Activated T-helper 1 cell treated with anti-CD3 and anti-CD28 coated beads, Interleukin-12 subunit alpha, Interleukin-12 subunit beta, Interleukin-2, Interleukin-4 antibody, amounts not matched to agents 30 ng/mL and 10 ng/mL and 1 ng/mL, durations not matched to agents 14 hours and 24 hours and 36 hours (primary cell): ENCODE measurements around the gene TRPT1. TPM values are rescaled to one million over a fixed set of nuclear protein-coding genes. Genes with fewer than 3 reads are reported as not detected.

ENCODE experiments used
- DNase-seq: peaks from one replicate; pipeline ENCODE4 v3.0.0; 2021; ENCODE audit warnings: low spot score
- H3K27ac Mint-ChIP-seq: one replicate; pipeline ENCODE4 v1.8.0; 2021; ENCODE audit warnings: mild to moderate bottlenecking, mixed read lengths
- H3K27me3 Mint-ChIP-seq: one replicate; pipeline ENCODE4 v1.8.0; 2022; ENCODE audit warnings: mild to moderate bottlenecking, moderate library complexity, mixed read lengths; ENCODE audit not compliant: insufficient read depth
- H3K36me3 Mint-ChIP-seq: one replicate; pipeline ENCODE4 v1.8.0; 2021; ENCODE audit warnings: low read depth, mixed read lengths
- H3K4me1 Mint-ChIP-seq: one replicate; pipeline ENCODE4 v1.8.0; 2021; ENCODE audit warnings: low read depth, mixed read lengths
- H3K4me3 Mint-ChIP-seq: one replicate; pipeline ENCODE4 v1.8.0; 2021; ENCODE audit warnings: mild to moderate bottlenecking, moderate library complexity, mixed read lengths
- H3K9me3 Mint-ChIP-seq: one replicate; pipeline ENCODE4 v1.8.0; 2021; ENCODE audit warnings: mixed read lengths
- intact Hi-C: fragments of 100-400 bp; cut with micrococcal nuclease; formaldehyde crosslinking; loops from one replicate; pipeline ENCODE4 v1.15.1; 2024
- total RNA-seq: library from RNA; stranded (reverse); gene quantifications from 2 replicates; pipeline ENCODE4 v1.2.3, GENCODE V29; 2022

The TRPT1 gene, protein sequence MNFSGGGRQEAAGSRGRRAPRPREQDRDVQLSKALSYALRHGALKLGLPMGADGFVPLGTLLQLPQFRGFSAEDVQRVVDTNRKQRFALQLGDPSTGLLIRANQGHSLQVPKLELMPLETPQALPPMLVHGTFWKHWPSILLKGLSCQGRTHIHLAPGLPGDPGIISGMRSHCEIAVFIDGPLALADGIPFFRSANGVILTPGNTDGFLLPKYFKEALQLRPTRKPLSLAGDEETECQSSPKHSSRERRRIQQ
- total RNA-seq: 30.3 and 35.5 TPM in 2 replicates

DNA sequence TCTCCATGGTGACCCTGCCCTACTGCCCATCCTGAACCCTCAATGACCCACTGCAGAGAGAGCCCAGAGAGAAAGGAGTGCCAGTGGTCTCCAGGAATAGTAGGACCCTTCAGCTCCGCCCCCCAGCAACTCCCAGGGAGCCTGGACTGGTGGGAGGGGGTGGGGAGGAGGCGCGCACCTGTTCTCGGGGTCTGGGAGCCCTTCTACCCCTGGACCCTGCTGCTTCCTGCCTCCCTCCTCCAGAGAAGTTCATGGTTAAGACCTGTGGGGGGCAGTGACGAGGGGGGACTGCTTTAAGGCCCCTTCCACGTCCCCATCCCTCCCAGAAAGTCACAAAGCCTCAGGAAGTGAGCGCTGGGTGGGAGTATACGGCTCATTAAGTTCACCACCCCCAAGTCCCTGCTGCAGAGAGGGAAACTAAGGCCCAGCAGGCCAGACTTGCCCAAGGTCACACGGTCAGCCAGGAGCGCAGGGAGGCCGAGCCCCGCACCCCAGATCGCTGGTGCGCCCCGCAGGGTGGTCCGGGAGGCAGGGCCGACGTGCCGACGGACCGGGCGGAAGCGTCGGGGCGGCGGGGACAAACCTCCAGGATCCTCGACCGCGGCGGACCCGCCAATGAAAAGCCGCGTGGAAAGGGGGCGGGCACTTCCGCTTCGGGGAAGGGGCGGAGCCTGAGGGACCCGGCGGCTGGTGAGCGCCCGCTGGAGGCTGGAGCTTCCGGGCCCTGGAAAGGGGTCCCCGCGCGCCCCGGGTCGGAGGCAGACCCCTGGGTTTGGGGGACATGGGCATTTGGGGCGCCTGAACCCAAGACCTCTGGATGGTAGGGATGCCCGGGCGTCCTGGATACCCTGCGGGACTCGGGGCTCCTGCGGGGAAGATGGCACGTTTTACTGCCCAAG is at the start of gene TRPT1, which contains the start of gene NUDT22:
Gene TRPT1, minus strand, starts transcription at position 579 of the 899 bp plus-strand sequence. Its CDS starts 326 bp downstream, at position 253.
Gene NUDT22, plus strand, starts transcription at position 667 of the 899 bp plus-strand sequence. CDS start 379 bp downstream, outside the sequence.
- H3K4me1 Mint-ChIP-seq: peaks cover 27% of the 10 kb centered on the region

DNA sequence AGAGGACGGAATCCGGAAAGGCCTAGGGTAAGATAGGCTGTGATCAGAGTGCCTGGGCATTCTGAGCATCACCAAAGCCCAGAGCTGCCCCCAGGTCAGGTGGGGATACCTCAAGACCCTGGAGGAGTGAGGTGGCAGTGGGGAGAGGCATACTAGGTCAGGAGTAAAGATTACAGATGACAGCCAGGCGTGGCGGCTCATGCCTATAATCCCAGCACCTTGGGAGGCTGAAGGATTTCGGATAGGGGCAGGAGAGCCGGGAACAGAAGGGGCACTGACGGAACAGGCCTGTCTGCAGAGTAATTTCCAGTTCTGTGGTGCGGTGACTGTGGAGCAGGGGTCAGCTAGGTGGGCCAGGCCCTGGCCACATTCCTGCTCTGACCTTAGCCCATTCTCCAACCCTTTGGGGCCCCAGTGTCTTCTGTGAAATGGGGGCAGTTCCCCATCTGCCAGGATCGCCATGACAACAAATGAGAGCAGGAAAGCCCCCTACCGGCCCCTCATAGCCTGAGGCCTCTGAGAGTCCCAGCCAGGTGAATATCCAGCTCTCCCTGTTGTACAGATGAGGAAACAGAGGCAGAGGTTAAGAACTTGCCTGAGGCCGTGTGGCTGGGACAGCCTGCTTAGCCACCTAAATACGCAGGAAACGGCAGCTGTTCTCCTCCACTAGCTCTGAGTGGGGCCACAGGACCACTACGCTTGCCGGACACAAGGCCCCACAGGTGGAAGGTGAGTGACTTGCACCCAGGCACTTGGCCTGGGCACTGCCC is 49.2 kb upstream of the TRPT1 start:
- Mint-ChIP-seq H3K27me3 (no peaks in the 10 kb centered on the region), H3K9me3 (no peaks in the 10 kb centered on the region), H3K4me3 (no peak overlapping the region), H3K27ac (no peak overlapping the region), H3K4me1 (peaks cover 13% of the 10 kb centered on the region), H3K36me3 (peaks cover 5% of the 10 kb centered on the region)
- DNase-seq: no peak
- intact Hi-C loops: no loop called here

More for the DNA sequence above, at the start of gene TRPT1, which contains the start of gene NUDT22:
- peaks cover 11% of the 10 kb centered on the region for H3K36me3 Mint-ChIP-seq
- no peaks in the 10 kb centered on the region for H3K9me3 Mint-ChIP-seq
- H3K4me3 Mint-ChIP-seq: peak within 1 kb of the TSS; percentile 87
- intact Hi-C loops: loop anchor here (1.0 kb wide), 5 partner anchors 8 to 58 kb away; partner anchors contain the start of genes BAD, FKBP2, PLCB3 and VEGFB
- peak within 1 kb of the TSS; percentile 80 for H3K27ac Mint-ChIP-seq
- DNase-seq: peak; percentile 92
- no peaks in the 10 kb centered on the region for H3K27me3 Mint-ChIP-seq

DNA sequence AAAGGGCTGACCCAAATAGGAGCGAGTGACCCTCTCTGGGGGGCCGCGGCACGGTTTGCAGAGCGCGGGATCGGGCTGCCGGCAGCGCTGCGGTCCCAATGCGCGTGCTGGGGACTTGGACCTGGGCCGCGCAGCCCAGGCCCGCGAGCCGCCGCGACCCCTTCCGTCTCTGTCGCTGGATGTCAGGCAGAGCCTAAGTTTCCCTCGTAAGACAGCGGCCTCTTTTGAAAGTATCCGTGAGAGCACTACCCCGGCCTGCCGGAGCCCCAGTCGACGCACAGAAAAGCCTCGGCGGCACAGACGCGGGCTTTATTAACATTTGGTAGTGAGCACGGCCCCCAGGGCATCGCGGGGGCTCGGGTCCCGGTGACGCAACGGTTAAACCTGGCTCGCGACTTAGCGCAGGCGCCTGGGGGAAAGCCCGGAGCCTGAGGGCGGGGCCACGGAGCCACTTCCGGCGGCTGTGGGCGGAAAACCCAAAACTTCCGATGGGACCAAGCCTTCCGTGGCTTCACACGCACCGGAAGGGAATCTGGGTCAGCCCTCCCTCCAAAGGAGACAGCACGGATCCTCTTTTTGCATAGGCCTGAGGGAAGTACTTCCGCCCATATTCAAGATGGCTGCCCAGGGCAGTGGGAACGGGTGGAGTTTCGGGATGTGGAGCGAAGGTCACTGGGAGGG is 43.7 kb upstream of the TRPT1 start:
- DNase-seq: peak; percentile 98
- H3K27ac Mint-ChIP-seq: peak overlapping the region; percentile 97
- peaks cover 31% of the 10 kb centered on the region for H3K4me1 Mint-ChIP-seq
- H3K9me3 Mint-ChIP-seq: no peaks in the 10 kb centered on the region
- peaks cover 11% of the 10 kb centered on the region for H3K36me3 Mint-ChIP-seq
- H3K4me3 Mint-ChIP-seq: peak overlapping the region; percentile 89
- intact Hi-C loops: loop anchor here (1.0 kb wide), 9 partner anchors 16 to 82 kb away; partner anchors contain the start of genes DNAJC4, ESRRA, FERMT3 and FKBP2
- H3K27me3 Mint-ChIP-seq: no peaks in the 10 kb centered on the region

DNA sequence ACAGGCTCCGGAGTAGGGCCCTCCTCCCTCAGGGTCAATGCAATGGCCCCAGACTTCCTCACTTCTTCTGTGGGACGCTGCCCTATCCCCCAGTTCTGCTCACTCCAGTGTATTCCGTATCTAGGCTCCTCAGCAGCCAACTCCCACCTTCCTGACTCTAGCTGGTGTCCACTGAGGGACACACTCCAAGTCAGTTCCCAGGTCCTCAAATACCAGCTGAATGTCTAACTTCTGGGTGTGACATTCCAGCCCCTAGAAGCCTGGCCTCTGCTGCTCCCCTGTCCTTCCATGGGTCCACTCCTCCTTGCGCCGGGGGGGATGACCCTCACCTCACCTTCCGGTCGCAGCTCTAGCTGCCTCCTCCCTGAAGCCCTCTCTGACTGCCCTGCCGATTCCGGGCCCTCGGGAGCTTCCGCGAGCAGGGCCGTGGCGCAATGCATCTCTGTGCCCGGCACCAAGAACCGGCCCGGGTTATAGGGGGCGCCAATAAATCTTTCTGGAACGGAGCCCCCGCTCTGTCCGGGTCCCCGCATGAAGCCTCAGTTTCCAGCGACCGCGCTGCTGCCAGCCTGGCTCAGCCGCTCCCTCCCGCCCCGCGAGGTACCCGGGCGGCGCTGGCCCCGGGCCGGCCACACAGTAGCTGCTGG is 43.0 kb upstream of the TRPT1 start:
- Mint-ChIP-seq H3K27ac (peak overlapping the region; percentile 97), H3K36me3 (peaks cover 11% of the 10 kb centered on the region), H3K9me3 (no peaks in the 10 kb centered on the region), H3K4me1 (peaks cover 31% of the 10 kb centered on the region), H3K27me3 (no peaks in the 10 kb centered on the region), H3K4me3 (peak overlapping the region; percentile 89)
- intact Hi-C loops: loop anchor here (1.0 kb wide), 4 partner anchors 18 to 82 kb away; partner anchors contain the start of genes FERMT3, PLCB3 and PPP1R14B
- DNase-seq: peak; percentile 55

DNA sequence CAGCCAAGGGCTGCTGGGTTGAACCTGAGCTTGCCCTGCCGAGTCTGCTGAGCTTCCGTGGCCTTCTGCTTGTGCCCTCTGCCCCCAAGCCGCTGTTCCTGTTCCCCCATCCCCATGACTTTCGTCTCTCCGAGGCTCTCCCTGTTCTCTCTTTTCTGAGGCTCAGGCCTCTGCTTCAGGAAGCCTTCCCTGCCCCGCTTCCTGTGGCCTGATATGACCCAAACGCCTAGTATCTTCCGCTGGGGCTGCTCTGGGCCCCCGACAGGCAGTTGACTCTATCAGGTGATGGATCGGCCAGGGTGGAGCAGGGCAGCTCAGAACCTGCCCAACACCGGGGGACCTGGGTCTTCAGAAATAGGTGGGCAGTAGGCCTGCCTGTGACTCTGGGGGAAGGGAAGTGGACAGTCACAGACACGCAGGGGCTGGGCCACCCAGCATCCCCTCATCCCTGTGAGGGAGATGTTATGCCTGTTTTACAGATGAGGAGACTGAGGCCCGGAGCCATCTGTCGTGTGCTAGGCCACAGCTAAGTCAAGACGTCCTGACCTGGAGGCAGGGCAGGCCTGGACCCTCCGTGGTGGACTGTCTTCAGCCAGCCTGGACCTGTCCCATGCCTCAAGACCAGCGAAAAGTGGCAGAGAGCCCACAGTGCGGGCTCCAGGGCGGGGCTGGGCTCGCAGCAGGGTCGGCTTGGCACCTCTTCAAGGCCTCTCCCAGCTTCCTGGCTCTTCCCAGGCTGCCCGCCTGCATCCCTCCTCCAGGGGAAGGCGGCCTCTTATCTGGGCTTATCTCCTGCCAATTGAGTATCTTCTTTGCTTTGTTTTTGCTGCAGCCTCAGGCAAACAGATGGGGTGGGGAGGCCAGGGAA is 42.3 kb upstream of the TRPT1 start:
- H3K9me3 Mint-ChIP-seq: no peaks in the 10 kb centered on the region
- no peak for DNase-seq
- H3K36me3 Mint-ChIP-seq: peaks cover 11% of the 10 kb centered on the region
- peak overlapping the region; percentile 89 for H3K4me3 Mint-ChIP-seq
- intact Hi-C loops: no loop called here
- H3K27ac Mint-ChIP-seq: peak overlapping the region; percentile 97
- H3K27me3 Mint-ChIP-seq: no peaks in the 10 kb centered on the region
- H3K4me1 Mint-ChIP-seq: peaks cover 31% of the 10 kb centered on the region

DNA sequence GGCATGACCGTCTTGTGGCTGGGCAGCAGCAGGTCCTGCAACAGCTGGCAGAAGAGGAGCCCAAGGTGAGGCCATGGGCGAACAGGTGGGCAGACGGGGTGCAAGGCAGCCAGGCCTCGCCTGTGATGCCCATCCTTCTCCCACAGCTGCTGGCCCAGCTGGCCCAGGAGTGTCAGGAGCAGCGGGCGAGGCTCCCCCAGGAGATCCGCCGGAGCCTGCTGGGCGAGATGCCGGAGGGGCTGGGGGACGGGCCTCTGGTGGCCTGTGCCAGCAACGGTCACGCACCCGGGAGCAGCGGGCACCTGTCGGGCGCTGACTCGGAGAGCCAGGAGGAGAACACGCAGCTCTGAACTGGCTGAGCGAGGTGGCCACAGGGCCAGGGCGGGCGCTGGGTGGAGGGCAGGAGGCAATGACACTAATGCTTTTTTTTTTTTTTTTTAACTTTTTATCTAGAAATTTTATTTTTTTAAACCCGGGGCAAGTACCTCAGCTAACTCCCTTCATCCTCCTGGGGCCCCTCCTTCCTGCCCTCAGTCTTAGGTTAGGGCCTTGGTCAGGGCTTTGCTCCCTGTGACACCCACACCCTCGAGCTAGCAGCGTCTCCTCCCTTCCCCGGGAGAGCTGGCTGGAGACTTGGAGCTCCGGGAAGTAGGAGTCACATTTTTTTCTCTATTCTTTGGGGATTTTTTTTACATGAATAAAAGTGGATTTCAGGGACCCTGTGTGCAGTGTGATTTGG is 41.4 kb upstream of the TRPT1 start:
- peak overlapping the region; percentile 49 for H3K4me3 Mint-ChIP-seq
- intact Hi-C loops: no loop called here
- DNase-seq: no peak
- no peaks in the 10 kb centered on the region for H3K27me3 Mint-ChIP-seq
- peaks cover 28% of the 10 kb centered on the region for H3K4me1 Mint-ChIP-seq
- peaks cover 11% of the 10 kb centered on the region for H3K36me3 Mint-ChIP-seq
- H3K9me3 Mint-ChIP-seq: no peaks in the 10 kb centered on the region
- peak overlapping the region; percentile 51 for H3K27ac Mint-ChIP-seq

DNA sequence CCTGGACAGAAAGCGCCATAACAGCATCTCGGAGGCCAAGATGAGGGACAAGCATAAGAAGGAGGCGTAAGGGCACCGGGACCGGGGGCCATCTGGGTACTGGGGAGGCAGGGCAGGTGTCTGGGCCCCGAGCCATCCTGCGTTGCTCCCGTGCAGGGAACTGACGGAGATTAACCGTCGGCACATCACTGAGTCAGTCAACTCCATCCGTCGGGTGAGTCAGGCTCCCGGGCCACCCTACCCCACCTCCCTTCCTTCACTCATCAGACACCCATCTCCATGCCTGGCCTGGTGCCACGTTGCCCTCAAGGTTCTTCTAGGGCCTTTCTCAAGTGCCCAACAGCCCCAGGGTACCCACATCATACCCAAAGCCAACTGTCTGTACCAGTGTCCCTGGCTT is 40.4 kb upstream of the TRPT1 start:
- H3K4me1 Mint-ChIP-seq: peaks cover 21% of the 10 kb centered on the region
- no peaks in the 10 kb centered on the region for H3K9me3 Mint-ChIP-seq
- H3K4me3 Mint-ChIP-seq: no peak overlapping the region
- DNase-seq: no peak
- peaks cover 11% of the 10 kb centered on the region for H3K36me3 Mint-ChIP-seq
- intact Hi-C loops: no loop called here
- H3K27ac Mint-ChIP-seq: no peak overlapping the region
- no peaks in the 10 kb centered on the region for H3K27me3 Mint-ChIP-seq

DNA sequence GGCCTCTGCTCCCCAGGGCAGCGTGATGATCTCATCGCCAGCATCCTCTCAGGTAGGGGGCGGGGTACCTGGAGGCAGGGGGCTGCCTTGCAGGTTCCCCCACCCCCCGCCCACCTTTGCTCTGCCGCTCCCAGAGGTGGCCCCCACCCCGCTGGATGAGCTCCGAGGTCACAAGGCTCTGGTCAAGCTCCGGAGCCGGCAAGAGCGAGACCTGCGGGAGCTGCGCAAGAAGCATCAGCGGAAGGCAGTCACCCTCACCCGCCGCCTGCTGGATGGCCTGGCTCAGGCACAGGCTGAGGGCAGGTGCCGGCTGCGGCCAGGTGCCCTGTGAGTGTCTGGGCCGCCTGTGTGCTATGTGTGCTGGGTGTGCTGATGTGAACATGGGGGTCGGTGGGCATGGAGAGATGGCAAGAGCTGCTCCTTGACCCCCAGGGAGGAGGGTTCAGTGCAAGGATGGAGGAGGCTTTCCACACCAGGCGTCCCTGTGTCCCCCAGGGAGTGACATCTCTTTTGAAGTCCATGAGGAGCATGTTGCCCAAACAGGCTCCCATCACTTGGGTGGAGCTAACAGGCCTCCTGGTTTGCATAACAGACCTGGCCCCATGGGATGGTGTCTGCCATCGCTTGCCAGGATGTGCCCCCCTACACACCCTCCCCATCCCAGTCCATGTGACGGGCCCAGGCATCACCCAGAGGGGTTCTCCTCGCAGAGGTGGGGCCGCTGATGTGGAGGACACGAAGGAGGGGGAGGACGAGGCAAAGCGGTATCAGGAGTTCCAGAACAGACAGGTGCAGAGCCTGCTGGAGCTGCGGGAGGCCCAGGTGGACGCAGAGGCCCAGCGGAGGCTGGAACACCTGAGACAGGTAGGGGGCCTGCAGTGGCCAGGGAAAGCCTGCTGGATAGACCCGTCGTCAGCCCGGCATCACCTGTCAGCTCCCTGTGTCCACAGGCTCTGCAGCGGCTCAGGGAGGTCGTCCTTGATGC is 39.5 kb upstream of the TRPT1 start:
- Mint-ChIP-seq H3K27ac (no peak overlapping the region), H3K9me3 (no peaks in the 10 kb centered on the region), H3K27me3 (no peaks in the 10 kb centered on the region), H3K36me3 (peaks cover 11% of the 10 kb centered on the region), H3K4me1 (peaks cover 21% of the 10 kb centered on the region), H3K4me3 (no peak overlapping the region)
- DNase-seq: no peak
- intact Hi-C loops: no loop called here

DNA sequence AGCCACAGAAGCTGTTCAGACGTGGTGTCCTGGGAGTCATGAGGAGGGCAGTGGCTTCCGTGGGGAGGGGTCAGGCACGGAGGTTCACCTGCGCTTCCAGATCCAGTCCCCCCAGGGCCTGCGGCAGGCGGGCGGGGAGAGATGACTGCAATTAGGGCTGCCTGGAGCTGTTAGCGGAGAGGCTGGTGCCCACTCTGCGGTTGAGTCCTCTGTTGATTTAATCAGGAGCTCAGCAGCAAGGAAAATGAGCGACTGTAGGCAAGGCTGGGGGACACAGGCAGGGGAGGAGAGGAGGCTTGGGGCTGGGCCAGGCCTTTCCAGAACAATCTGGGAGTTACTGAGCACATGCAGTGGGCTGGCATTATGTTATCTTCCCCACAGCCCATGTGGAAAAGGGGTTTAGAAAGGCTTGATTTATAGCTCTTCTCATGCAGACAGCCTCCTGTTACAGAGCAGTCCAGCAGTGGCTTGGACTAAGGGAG is 38.4 kb upstream of the TRPT1 start:
- intact Hi-C loops: no loop called here
- Mint-ChIP-seq H3K4me1 (peaks cover 25% of the 10 kb centered on the region), H3K4me3 (no peak overlapping the region), H3K36me3 (peaks cover 21% of the 10 kb centered on the region), H3K27me3 (no peaks in the 10 kb centered on the region), H3K27ac (no peak overlapping the region), H3K9me3 (no peaks in the 10 kb centered on the region)
- no peak for DNase-seq

DNA sequence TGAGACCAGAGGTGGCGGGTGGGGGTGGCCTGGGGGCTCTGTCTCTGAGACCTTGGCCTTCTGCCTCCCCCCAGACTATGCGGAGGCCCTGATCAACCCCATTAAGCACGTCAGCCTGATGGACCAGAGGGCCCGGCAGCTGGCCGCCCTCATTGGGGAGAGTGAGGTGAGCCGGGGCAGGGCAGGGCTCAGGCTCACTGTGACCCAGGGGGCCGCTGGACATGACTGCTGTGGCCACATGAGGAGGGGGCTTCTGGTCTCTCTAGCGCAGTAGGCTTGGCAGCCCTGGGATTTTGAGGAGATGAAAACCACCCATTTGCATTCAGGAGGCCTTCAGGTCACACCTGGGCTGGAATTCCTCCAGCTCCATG is 37.9 kb upstream of the TRPT1 start:
- Mint-ChIP-seq H3K27me3 (no peaks in the 10 kb centered on the region), H3K4me1 (peaks cover 25% of the 10 kb centered on the region), H3K27ac (no peak overlapping the region), H3K36me3 (peaks cover 21% of the 10 kb centered on the region), H3K9me3 (no peaks in the 10 kb centered on the region), H3K4me3 (no peak overlapping the region)
- intact Hi-C loops: no loop called here
- no peak for DNase-seq
